Globus pallidus (tissue), 1 donor: Measurements from ENCODE around the gene ACOX3.

ENCODE experiments used
- DNase-seq: peaks from one replicate; pipeline ENCODE4 v3.0.0-alpha.2; 2015; ENCODE audit warnings: low spot score

ACOX3 gene

DNA sequence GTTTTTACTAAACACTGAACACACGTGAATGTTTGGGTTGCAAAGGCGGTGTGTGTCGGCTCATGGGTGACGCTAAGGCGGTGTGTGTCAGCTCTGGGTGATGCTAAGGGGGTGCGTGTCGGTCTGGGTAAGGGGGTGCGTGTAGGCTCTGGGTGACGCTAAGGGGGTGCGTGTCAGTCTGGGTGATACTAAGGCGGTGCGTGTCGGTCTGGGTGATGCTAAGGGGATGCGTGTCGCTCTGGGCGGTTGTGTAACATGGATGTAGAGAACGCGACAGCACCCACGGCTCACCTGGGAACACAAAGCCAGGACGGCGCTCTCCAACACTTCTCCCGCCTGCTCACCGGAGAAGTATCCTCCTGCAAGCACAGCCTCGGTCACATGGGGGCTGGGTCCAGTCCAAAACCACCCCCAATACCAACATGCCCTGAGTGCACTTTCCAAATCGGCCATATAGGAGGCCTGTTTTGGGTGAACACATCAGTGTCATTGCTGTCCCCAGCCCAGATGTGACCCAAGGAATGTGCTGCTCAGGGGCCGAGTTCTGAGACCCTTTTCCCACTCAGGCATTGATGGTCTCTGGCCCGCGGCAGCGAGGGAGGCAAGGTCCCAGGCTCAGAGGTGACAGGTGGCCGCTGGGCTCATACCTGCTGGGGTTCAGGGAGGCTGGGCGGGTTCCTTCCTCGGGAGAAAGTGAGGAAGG lies 67.1 kb downstream of the ACOX3 start:
- DNase-seq: no peak

DNA sequence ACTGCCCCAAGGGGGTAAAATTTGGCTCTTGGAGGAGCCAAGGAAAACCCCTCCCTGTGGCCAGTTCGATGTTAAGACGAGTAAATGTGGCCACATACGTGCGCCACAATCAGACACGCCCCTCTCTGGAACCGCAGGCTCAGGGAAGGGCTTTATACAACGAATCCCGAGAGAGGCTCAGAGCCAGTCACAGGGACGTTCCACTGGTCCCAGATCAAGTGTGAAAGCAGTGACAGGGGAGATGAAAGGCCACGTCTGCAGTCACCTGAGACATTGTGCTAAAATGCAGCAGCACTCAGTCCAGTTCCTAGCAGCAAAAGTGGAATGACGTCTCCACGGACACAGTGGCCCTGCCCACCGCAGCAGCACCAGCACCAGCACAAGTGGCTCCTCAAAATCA lies 68.0 kb downstream of the ACOX3 start:
- DNase-seq: no peak

DNA sequence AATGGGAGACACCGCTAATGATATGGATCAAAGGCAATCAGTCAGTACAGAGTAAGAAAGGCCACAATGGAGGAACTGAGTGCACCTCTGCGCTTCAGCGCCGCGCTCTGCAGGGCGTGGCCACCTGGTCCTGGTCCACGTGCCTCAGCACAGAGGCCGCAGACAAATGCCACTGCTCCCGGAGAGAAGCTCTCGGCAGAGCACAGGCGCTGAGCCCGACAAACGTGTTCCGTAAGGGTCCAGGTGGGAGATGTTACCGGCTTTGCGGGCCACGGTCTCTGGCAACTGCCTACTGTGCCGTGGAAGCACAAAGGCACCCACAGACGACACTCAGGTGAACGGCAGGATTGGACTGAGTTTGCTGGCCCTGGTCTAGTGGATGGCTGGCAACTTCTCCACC lies 68.9 kb downstream of the ACOX3 start:
- no peak for DNase-seq

DNA sequence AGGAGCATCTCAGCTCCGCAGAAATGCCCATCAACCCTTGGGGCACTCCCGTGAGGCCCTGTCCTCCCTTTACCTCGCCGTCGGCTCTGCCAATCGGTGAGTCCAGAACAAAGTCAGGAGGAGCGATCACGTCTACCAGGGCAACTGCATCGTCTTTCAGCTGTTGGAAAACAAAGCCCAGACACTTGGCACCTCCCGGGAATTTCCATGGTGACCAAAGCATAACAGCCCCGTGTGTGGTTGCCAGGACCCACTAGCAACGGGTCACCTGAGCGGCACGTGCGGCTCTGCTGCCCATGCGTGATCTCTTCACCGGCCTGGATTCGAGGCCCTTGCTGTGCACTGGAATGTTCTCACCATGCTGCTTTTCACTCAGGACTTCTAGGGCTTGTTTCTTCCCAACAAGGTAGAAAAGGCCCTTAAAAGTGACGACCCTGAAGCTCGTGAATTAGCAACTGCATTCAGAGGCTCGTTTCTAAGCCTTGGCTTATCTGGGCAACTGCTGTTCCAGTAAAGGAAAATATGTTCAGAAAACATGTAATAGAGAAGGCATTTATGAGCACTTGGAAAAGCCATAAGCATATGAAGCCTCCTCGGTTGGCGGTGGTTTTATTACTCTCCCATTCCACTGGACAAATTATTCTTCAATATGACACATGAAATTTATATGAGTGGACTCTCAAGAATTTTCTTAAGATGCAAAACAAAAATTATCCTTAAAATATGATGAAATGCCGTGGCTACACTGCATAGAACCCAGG lies 69.5 kb downstream of the ACOX3 start:
- no peak for DNase-seq

DNA sequence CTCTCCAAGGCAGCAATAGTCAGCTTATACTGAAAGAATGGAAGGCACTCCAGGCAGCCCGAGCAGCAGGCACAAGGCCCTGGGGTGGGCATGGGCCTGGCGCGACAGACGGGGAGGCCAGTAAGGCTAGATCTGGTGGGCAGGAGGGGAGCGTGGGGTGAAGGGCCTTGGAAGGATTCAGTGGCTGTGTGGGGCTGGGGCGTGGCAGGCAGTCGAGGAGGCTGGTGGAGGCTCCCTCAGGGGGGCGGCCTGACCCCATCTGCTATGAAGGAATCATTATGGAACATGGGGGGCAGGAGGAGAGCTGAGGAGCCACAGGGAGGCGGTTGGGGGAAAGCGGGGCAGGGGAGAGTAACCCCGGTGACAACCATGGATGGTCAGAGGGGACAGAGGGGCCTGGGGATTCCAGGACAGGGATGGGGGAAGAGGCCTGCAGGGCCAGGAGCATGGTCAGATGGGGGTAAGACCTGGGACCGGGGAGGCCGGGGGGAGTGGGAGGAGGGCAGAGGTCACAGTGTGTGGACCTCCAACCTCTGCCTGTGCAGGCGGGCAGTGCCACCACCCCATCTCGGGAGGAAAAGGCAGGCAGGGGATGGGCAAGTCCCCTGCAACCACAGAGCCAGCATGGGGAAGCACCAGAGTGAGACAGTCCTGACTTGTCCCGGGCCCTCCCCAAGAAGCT lies 70.3 kb downstream of the ACOX3 start:
- no peak for DNase-seq

DNA sequence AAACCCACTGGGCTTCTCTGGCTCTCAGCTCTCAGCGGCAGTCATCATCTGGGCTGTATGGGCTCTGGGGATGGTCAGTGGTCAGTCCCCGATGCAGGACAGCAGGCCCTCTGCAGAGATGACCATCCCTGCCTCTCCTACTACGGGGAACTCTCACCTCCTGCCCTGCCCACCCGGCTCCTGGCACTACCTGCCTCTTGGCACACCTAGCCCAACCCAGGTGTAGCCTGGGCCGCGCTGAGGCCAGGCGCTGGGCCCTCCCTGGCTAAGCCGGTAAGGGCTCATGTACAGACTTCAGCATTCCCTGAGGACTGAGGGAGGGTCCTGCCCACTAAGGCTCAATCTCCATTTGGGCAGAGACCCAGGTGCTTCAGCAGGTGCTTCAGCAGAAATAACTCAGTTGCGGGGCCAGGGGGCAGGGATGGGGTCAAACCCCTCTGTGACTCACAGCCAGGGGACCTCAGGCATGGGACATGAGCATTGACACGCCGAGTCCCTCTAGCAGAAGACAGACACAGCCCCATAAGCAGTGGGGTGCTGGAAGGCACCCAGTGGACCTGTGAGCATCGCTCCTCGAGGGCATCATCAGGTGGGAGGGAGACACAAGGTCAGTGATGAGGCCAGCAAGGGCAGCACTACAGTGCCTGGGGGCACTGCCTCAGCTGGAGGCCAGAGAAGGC lies 71.0 kb downstream of the ACOX3 start:
- DNase-seq: no peak

DNA sequence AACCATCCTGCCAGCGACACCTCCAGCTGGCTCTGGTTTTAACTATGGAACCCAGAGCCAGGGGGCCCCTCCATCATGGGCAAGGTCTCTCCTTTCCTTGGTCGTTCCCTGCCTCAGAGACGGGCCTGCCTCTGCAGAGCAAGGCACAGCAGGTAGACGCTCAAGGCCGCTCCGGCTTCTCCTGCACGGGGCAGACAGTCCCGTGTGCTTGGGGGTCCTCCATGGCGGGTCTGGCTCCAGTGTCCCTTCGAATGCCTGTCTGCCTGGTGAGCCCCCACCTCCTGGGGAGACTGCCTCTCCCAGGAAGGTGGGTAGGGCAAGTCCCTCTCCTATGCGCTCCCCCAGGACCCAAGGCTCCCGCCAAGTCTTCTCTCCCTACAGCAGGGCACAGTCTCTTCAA lies 71.5 kb downstream of the ACOX3 start:
- DNase-seq: no peak

DNA sequence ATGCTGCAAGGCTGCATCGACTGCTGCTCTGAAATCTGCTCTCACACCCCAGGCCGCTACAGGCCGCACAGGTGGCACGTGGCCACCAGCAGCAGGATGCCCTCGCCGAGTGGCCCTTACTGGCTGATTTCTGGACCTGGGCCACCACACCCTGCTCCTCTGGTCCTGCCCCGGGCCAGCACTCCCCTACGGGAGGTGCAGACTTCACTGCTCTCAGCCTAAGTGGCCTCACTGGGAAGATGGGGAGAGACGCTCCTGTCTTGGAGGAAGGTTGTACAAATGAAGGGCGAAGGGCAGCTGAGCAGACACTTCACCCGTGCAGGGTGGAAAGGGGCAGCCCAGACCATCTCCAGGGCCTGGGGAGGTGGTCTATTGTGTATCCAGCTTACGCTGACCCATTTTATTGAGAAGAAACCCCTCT lies 72.5 kb downstream of the ACOX3 start:
- no peak for DNase-seq

DNA sequence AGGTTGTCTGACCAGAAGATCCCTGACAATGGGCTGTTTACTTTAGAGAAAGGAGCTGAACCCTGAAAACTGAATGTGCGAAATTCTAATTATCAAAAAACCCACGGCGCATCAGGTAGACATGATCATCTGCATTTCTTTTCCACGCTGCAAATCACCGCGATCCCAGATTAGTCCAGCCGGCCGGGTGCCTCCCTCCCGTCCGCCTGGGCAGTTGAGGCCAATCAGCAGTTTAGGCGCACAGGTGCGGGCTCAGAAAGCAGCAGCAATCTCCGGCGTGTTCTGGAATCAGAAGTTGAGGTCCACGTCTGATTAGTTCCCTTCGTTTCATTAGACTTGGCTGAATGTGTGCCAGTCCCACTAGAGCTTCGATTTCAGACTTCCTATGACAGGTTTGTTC lies 73.9 kb downstream of the ACOX3 start:
- DNase-seq: no peak

DNA sequence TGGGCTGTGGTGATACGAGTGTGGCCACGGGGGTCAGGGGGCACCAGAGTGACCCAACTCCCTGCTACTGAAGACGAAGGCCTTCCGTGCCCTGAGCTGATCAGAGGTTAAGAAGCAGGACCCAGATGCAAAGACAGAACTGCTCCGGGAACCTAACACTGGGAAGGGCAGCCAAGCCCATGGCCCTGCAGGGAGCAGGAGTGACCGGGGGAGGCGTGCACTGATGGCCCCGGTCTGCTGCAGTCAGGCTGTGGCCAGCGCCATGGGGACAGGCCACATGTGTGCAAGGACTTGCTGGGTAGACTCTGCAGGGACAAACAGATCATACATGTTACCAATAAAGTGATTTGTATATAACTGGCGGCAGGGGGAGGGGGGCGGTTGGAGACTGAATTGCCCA lies 74.6 kb downstream of the ACOX3 start:
- DNase-seq: no peak

DNA sequence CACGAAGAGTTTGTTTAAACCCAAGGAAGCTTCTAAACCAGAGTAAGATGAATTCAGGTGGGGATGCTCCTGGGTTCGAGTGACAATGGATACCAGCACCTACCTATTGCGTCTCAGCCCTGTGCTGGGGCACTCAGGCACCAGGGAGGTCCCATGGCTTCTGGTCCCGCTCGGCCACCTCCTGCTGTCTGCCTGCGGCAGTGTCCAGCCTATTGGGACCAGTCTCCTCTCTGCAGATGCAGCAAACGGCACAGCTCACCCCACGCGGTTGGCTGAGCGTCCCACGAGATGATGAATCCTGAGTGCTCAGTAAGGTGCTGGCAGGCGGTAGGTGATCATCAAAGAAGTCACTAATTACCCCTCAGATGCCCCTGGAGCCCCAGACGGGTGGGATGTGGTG lies 75.2 kb downstream of the ACOX3 start:
- DNase-seq: no peak

DNA sequence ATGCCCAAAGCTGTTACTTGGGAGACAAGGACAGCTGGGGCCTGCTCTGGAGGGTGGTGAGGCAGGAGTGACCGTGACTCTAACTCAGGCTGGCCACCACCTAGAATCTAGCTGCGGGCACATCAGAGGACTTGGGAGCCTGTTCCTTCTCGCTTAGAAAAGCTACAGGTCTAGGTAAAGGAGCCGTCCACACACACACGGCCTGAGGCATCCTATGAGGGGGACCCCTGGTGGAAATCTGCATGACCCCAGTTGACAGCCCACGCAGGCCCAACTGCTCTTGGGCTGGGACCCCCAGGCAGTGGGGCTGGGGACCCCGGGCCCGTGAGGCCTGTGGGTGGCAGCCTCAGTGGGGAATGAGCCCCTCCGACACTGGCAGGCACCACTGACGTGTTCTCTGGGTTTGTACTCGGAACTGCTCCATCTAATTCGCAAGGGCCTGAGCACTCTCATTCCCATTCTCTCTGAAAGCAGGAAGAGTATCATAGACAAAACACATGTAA lies 75.6 kb downstream of the ACOX3 start:
- no peak for DNase-seq

DNA sequence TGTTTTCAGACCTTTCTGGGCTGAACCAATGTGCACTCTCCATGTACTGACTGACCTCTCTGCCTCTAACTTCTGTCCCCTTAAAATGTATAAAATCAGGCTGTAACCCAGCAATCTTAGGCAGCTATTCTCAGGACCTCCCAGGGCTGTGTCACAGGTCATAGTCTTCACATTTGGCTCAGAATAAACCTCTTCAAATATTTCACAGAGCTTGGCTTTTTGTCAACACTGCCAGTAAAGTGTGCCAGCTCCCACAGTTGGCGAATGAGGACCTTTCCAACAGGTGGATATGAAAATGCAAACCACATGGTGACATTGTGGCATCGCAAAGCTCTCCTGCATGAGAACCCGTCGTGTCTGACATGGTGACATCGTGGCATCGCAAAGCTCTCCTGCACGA lies 76.4 kb downstream of the ACOX3 start:
- no peak for DNase-seq

DNA sequence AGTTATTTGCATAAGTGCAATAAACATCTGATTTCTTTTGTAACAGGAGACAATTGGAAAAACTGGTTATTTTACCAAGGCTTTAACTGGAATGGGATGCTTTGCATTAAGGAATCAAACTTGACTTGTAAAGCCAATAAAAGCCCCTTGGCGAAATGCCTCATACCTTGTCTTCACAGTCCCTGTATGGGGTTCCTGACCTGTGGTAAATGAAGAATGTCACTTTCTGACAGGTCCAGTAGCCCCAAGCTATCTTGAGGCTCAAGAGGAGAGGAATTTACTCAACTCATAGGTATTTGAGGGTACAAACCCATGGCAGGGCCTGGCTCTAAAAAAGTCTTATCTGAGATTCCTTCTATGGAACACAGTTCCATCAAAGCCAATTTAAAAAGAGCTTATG lies 78.0 kb downstream of the ACOX3 start:
- DNase-seq: no peak

DNA sequence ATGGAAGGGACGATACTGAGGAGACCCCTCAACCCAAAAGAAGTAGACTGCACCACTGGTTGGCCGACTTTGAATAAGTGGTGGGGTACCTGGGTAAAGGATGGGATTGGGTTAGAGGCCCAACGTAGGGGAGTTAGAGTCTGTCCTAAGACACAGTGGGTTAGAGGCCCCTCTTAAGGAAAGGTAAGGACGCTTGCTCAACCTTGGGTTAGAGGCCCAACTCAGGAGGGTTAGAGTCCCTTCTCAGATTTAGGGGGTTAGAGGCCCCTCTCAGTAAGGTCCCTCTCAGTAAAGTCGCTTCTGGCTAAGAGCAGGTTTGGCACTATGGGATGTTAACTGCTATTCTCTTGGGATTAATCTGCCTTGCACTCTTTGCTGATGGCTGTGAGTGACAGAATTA lies 81.3 kb downstream of the ACOX3 start:
- no peak for DNase-seq

DNA sequence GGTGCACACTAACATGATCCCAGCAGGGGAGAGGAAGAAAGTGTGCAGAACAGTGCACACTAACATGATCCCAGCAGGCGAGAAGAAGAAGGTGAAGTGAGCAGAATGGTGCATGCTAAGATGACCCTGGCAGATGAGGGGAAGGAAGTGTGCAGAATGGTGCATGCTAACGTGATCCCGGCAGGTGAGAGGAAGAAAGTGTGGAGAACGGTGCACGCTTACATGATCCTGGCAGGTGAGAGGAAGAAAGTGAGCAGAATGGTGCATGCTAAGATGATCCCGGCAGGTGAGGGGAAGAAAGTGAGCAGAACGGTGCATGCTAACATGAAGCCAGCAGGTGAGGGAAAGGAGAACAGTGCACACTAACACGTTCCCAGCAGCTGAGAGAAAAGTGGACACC lies 83.7 kb downstream of the ACOX3 start:
- DNase-seq: no peak

DNA sequence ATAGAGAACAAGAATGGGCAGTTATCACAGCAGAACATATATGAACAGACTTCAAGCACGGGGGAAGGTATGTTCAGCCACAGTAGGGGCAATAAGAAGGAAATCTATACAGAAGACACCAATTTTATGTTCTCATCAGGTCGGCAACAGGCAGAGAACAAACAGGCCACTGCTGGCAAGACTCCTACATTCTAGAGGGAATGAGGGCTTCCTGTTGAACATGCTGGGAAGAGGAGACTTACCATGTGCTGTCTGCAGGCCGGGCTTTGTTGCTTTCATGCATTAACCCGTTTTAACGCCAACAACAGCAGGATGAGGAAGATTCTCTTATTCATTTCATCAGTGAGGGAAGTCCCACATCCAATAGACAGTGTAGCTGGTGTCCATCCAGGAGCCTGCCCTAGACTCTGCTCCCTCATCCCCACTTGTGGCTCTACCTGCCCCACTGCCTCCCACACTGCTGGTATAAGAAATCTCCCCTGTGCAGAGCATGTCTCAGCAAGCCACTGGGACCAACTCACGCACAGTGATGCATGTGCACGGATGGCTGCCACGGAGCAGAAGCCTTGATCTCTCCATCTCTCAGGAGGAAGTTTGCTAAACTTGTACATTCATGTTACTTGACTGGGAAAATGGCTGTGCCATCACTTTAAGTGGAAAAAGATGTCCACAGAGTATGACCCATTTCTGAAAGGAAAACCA lies 84.5 kb downstream of the ACOX3 start:
- DNase-seq: no peak

DNA sequence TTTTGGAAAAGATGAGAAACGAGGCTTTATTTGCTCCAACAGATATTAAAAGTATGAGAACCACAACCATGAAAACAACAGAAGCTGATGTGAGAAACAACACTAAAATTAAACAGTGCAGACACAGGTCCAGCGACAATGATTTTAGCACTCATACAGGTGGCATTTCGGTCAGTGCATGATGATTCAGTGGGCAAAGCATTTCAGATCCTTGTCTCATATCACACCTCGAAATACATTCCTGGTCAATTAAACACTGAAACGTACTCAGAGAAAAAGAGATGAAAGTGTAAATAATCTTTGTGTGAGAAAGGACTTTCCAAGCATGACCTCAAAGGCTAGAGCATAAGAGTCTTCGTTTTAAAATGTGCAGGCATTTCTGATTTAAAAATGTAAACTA lies 85.2 kb downstream of the ACOX3 start:
- no peak for DNase-seq

DNA sequence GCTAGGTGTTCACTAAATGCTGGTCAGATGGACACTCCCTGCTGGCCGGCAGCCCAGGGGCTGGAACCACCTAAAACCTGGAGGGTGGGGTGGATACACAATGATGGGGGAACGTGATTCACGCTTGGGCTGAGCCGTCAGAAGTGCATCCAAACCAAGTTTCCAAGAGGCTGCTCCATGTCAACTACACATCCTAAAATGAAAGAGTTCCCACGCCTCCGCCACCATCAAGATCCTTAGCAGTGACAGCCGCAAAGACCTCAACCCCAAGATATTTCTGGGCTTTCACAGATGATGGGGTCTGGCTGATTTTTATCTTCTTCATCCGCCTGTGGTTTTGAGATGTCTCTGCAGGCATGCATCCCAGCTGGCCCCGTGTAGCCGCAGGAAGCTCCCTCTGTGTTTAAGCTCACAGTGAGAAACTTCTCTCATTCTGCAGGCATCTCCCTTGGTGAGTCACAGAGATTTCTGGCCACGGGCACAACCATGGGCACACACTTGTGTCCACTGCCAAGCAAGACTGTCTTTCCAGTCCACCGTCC lies 86.5 kb downstream of the ACOX3 start:
- DNase-seq: no peak

DNA sequence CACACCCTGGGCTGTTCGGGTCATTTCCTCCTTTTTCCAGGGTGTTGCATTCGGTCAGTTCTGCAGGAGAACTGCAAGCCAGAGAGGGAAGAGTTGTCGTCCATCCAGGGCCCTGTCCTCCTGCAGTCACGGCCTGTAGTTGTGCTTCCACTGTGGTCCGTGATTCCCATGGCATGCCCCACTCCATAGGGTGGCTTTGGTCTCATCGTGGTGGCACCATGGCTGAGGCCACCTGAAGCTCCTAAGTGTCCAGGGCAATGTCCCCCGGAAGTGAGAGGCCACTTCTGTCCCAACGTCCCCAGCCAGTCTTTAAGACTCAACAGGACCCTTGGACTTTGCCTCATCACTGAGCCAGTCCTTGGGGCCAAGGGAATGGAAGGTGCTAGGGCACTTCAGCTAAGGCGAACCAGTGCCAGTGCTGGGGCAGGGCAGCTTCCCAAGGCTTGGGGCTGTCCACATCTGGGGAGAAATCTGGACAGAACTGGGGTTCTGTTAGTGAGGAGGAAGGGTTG lies 87.3 kb downstream of the ACOX3 start:
- DNase-seq: no peak
